H9 (cell line): ENCODE measurements around the gene HNF1B. TPM values are rescaled to one million over a fixed set of nuclear protein-coding genes. Genes with fewer than 3 reads are reported as not detected.
A peak's percentile ranks its signal among the peaks of the same experiment; 100 is the strongest.

Experiments used
- DNase-seq: peaks from one replicate; pipeline ENCODE4 v3.0.0-alpha.2; 2017
- H2AFZ ChIP-seq: one replicate; pipeline ENCODE4 v1.6.1; 2013; ENCODE audit warnings: mild to moderate bottlenecking, low read length, control low read depth, moderate library complexity
- H2AK5ac ChIP-seq: 2 replicates; pipeline ENCODE4 v1.6.1; 2013; ENCODE audit warnings: low read length, control low read depth, mixed read lengths; ENCODE audit not compliant: insufficient read length
- H2BK120ac ChIP-seq: one replicate; pipeline ENCODE4 v1.6.1; 2013; ENCODE audit warnings: low read depth, mild to moderate bottlenecking, low read length, control low read depth, inconsistent platforms; ENCODE audit not compliant: poor library complexity, severe bottlenecking
- H2BK12ac ChIP-seq: 2 replicates; pipeline ENCODE4 v1.6.1; 2013; ENCODE audit warnings: low read length, control low read depth, mixed read lengths, low read depth; ENCODE audit not compliant: insufficient read length
- H2BK15ac ChIP-seq: 2 replicates; pipeline ENCODE4 v1.6.1; 2013; ENCODE audit warnings: low read depth, low read length, control low read depth
- H2BK20ac ChIP-seq: one replicate; pipeline ENCODE4 v1.6.1; 2013; ENCODE audit warnings: low read depth, mild to moderate bottlenecking, low read length, control low read depth, inconsistent platforms; ENCODE audit not compliant: poor library complexity, severe bottlenecking
- H2BK5ac ChIP-seq: 2 replicates; pipeline ENCODE4 v1.6.1; 2013; ENCODE audit warnings: low read length, control low read depth, mixed read lengths; ENCODE audit not compliant: insufficient read length
- H3K14ac ChIP-seq: 2 replicates; pipeline ENCODE4 v1.6.1; 2013; ENCODE audit warnings: low read length, control low read depth; ENCODE audit not compliant: insufficient read depth
- H3K18ac ChIP-seq: 2 replicates; pipeline ENCODE4 v1.6.1; 2013; ENCODE audit warnings: low read depth, mild to moderate bottlenecking, mixed read lengths, low read length, control low read depth; ENCODE audit not compliant: insufficient read length
- H3K23ac ChIP-seq: 2 replicates; pipeline ENCODE4 v1.6.1; 2013; ENCODE audit warnings: low read length, control low read depth, mixed read lengths, low read depth; ENCODE audit not compliant: insufficient read length
- H3K23me2 ChIP-seq: 2 replicates; pipeline ENCODE4 v1.6.1; 2013; ENCODE audit warnings: low read depth, mild to moderate bottlenecking, mixed read lengths, low read length, control low read depth; ENCODE audit not compliant: insufficient read length, poor library complexity, severe bottlenecking
- H3K27ac ChIP-seq: 2 replicates; pipeline ENCODE4 v1.5.1; 2013; ENCODE audit warnings: low read length, control low read depth, mixed read lengths, low read depth; ENCODE audit not compliant: insufficient read length
- H3K27me3 ChIP-seq: 2 replicates; pipeline ENCODE4 v1.6.1; 2013; ENCODE audit warnings: low read length, control low read depth, inconsistent platforms; ENCODE audit not compliant: insufficient read depth
- H3K4ac ChIP-seq: 2 replicates; pipeline ENCODE4 v1.6.1; 2013; ENCODE audit warnings: low read depth, mild to moderate bottlenecking, control low read depth, inconsistent platforms, low read length, moderate library complexity
- H3K4me1 ChIP-seq: 2 replicates; pipeline ENCODE4 v1.6.1; 2013; ENCODE audit warnings: low read length, control low read depth, inconsistent platforms; ENCODE audit not compliant: insufficient read depth
- H3K4me2 ChIP-seq: 2 replicates; pipeline ENCODE4 v1.6.1; 2013; ENCODE audit warnings: low read length, control low read depth, mixed read lengths; ENCODE audit not compliant: insufficient read length, insufficient read depth
- H3K56ac ChIP-seq: 2 replicates; pipeline ENCODE4 v1.6.1; 2013; ENCODE audit warnings: low read depth, mild to moderate bottlenecking, mixed read lengths, low read length, control low read depth; ENCODE audit not compliant: insufficient read length
- H3K79me1 ChIP-seq: 2 replicates; pipeline ENCODE4 v1.6.1; 2013; ENCODE audit warnings: low read depth, mild to moderate bottlenecking, moderate library complexity, low read length, control low read depth, inconsistent platforms; ENCODE audit not compliant: insufficient read depth, poor library complexity, severe bottlenecking
- H3K79me2 ChIP-seq: 2 replicates; pipeline ENCODE4 v1.6.1; 2013; ENCODE audit warnings: low read length, control low read depth, inconsistent platforms; ENCODE audit not compliant: insufficient read depth
- H3K9ac ChIP-seq: 2 replicates; pipeline ENCODE4 v1.6.1; 2013; ENCODE audit warnings: low read length, control low read depth, mixed read lengths; ENCODE audit not compliant: insufficient read length; ENCODE audit errors: extremely low read depth
- H3K9me3 ChIP-seq: one replicate; pipeline ENCODE4 v1.6.1; 2013; ENCODE audit warnings: low read depth, low read length, inconsistent platforms; ENCODE audit not compliant: control insufficient read depth
- H3T11ph ChIP-seq: one replicate; pipeline ENCODE4 v1.6.1; 2013; ENCODE audit warnings: mild to moderate bottlenecking, low read length, control low read depth, inconsistent platforms
- H4K20me1 ChIP-seq: one replicate; pipeline ENCODE4 v1.6.1; 2013; ENCODE audit not compliant: control insufficient read depth, insufficient read length, insufficient read depth
- H4K5ac ChIP-seq: 2 replicates; pipeline ENCODE4 v1.6.1; 2013; ENCODE audit warnings: low read depth, mild to moderate bottlenecking, mixed read lengths, low read length, control low read depth; ENCODE audit not compliant: insufficient read length
- H4K8ac ChIP-seq: replicated peaks from 2 replicates; pipeline ENCODE4 v1.6.1; 2013; ENCODE audit warnings: low read length, control low read depth, mixed read lengths, low read depth; ENCODE audit not compliant: insufficient read length
- H4K91ac ChIP-seq: 2 replicates; pipeline ENCODE4 v1.6.1; 2013; ENCODE audit warnings: low read depth, mild to moderate bottlenecking, moderate library complexity, mixed read lengths, low read length, control low read depth; ENCODE audit not compliant: insufficient read length
- H3K27ac Mint-ChIP-seq, 3 experiments: 2 replicates in 2 of 3; 3 replicates in 1 of 3; pipeline ENCODE4 v1.8.0; 2020 to 2021; ENCODE audit warnings: mixed read lengths in 3 of 3, mild to moderate bottlenecking in 1 of 3, moderate library complexity in 1 of 3
- H3K27me3 Mint-ChIP-seq: 2 replicates; pipeline ENCODE4 v1.8.0; 2021; ENCODE audit warnings: low read depth, mild to moderate bottlenecking, moderate library complexity, mixed read lengths
- H3K36me3 Mint-ChIP-seq, 3 experiments: 2 replicates in 2 of 3; 3 replicates in 1 of 3; pipeline ENCODE4 v1.8.0; 2020 to 2021; ENCODE audit warnings: low read depth in 3 of 3, mixed read lengths in 3 of 3; ENCODE audit not compliant: insufficient read depth in 1 of 3
- H3K4me1 Mint-ChIP-seq, 2 experiments: 2 replicates each; pipeline ENCODE4 v1.8.0; 2020; ENCODE audit warnings: mixed read lengths in 2 of 2
- H3K4me3 Mint-ChIP-seq, 2 experiments: 2 replicates in 1 of 2; 3 replicates in 1 of 2; pipeline ENCODE4 v1.8.0; 2020 to 2021; ENCODE audit warnings: mild to moderate bottlenecking in 2 of 2, mixed read lengths in 2 of 2, moderate library complexity in 1 of 2
- H3K9me3 Mint-ChIP-seq, 2 experiments: 2 replicates in 1 of 2; 3 replicates in 1 of 2; pipeline ENCODE4 v1.8.0; 2020; ENCODE audit warnings: mild to moderate bottlenecking in 2 of 2, mixed read lengths in 2 of 2, moderate library complexity in 1 of 2
- CTCF ChIP-seq: fragments of 200-600 bp; sonication (generic); conservative IDR thresholded peaks from 3 replicates; pipeline ENCODE4 v1.8.0; 2021; ENCODE audit warnings: antibody characterized with exemption, mild to moderate bottlenecking
- WGBS: extraction: QIAGEN DNeasy Blood & Tissue Kit; methylation state at CpG from one replicate; pipeline ENCODE4 v1.1.7; 2013; ENCODE audit warnings: missing lambda C conversion rate, low lambda C conversion rate, mixed read lengths; ENCODE audit not compliant: insufficient read length; ENCODE audit errors: extremely low coverage; 5-methylcytosine and 5-hydroxymethylcytosine counted together
- total RNA-seq: library from RNA; stranded (reverse); gene quantifications from 2 replicates; pipeline ENCODE4 v1.2.1, GENCODE V29; 2021

The HNF1B gene
- total RNA-seq, 1 experiment from 2014 or later = not detected

DNA sequence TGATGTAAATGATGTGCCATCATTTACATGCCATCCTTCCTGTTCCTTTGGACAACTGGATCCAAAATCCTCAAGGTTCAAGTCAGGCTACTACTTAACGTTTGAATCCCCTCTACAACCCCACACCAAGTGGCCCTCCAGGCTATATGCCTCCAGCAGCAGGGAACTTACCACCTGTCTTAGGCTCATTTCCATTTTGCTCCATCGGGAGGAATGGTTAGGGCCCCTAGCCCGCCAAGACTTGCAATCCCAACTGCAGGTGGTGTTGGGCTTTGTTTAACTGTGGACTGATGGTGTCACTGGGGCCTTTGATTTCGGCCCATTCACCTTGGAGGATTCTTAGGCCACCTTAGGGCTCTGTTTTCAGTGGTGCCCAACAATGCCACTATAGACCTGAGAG lies 9.7 kb downstream of the HNF1B start:
- Histone ChIP-seq H3K27me3 (peaks cover 18% of the 10 kb centered on the region), H3K4ac (no peak overlapping the region), H3K18ac (no peak overlapping the region), H4K5ac (no peak overlapping the region), H2BK12ac (no peak overlapping the region), H3T11ph (no peak overlapping the region), H2BK20ac (no peak overlapping the region), H2BK5ac (no peak overlapping the region), H2BK120ac (no peak overlapping the region), H4K91ac (no peak overlapping the region), H3K14ac (no peak overlapping the region), H4K8ac (no peak overlapping the region), H3K56ac (no peak overlapping the region), H3K9ac (no peak overlapping the region), H3K79me2 (no peaks in the 10 kb centered on the region), H2AFZ (no peak overlapping the region), H4K20me1 (no peaks in the 10 kb centered on the region), H3K4me2 (no peak overlapping the region), H3K79me1 (no peaks in the 10 kb centered on the region), H2AK5ac (no peak overlapping the region), H2BK15ac (no peak overlapping the region), H3K23me2 (no peaks in the 10 kb centered on the region), H3K23ac (no peak overlapping the region), H3K4me1 (no peaks in the 10 kb centered on the region), H3K27ac (no peak overlapping the region), H3K9me3 (no peaks in the 10 kb centered on the region)
- Mint-ChIP-seq H3K4me1 (peaks cover 3 to 10% of the 10 kb centered on the region in 2 experiments; a peak in 1 of 4 replicates), H3K27ac (no peak overlapping the region), H3K9me3 (no peaks in the 10 kb centered on the region; a peak in 1 of 5 replicates), H3K36me3 (no peaks in the 10 kb centered on the region), H3K27me3 (peaks cover 98% of the 10 kb centered on the region), H3K4me3 (no peak overlapping the region)
- no peak for TF ChIP-seq CTCF
- no CpG with 5 or more reads among the region's 4 CpGs for WGBS
- peak; percentile 61 for DNase-seq
